Measurements from ENCODE around the gene TIMM50. TPM values are rescaled to one million over a fixed set of nuclear protein-coding genes. Genes with fewer than 3 reads are reported as not detected.

Gene TIMM50
- total RNA-seq, 1 donor from 2014 or later, result 65.3 TPM

- no peaks in the 10 kb centered on the region for H3K27me3 ChIP-seq
- DNase-seq (ENCODE audit: extremely low spot score in 2 of 2), result peak in 1 of 2 donors; percentile 94
- no peaks in the 10 kb centered on the region for H3K36me3 ChIP-seq
- peak within 1 kb of the TSS; percentile 82 for H3K27ac ChIP-seq
- peaks cover 16% of the 10 kb centered on the region for H3K4me1 ChIP-seq
- H3K4me3 ChIP-seq, result peak within 1 kb of the TSS; percentile 71 to 84
- no peaks in the 10 kb centered on the region for H3K9me3 ChIP-seq
- intact Hi-C loops (cut with DNase I), result loop anchor here (5.0 to 10.0 kb wide), 2 partner anchors 55 to 138 kb away; partner anchors contain the start of genes MED29 and PAF1
- TF ChIP-seq CTCF (IDR thresholded peaks at IDR 0.05) (peak; percentile 96 to 99 (median 99)), POLR2AphosphoS5 (IDR thresholded peaks at IDR 0.05; ENCODE audit: insufficient read depth in 1 of 2, low read depth in 1 of 2) (peak; percentile 94 to 99), POLR2A (IDR thresholded peaks at IDR 0.05) (peak in 1 of 2 donors; percentile 70)
These were observed 51.8 kb downstream of the TIMM50 start, which contains the start of gene EID2B for GRCh38 chr19:39532233-39533002. TSS of gene EID2B (minus strand) at chr19:39532852. CDS start at chr19:39532802, 50 bp downstream.

DNA sequence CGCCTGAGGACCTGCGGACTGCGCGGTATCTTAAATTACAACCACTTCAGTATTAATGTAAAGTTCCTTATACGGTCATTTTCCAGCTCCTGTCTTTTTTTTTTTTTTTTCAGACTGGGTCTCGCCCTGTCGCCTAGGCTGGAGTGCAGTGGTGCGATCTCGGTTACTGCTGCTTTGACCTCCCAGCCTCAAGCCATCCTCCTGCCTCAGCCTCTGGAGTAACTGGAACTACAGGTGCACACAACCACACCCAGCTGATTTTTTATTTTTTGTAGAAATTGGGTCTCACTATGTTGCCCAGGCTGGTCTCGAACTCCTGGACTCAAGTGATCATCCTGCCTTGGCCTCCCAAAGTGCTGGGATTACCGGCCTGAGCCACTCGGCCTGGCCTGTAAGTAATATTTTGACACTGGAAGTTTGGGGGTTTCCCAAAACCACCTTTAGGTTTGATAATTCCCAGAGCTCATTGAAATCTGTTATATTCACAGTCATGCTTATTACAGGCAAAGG, 52.4 kb downstream of the TIMM50 start:
- DNase-seq (ENCODE audit: extremely low spot score in 2 of 2), result no peak
- Histone ChIP-seq H3K36me3 (no peaks in the 10 kb centered on the region), H3K9me3 (no peaks in the 10 kb centered on the region), H3K27ac (peak overlapping the region; percentile 82), H3K4me3 (peak overlapping the region in 1 of 2 donors; percentile 71), H3K4me1 (peaks cover 16% of the 10 kb centered on the region), H3K27me3 (no peaks in the 10 kb centered on the region)
- no peak for TF ChIP-seq POLR2AphosphoS5 (IDR thresholded peaks at IDR 0.05; ENCODE audit: insufficient read depth in 1 of 2, low read depth in 1 of 2)
- intact Hi-C loops (cut with DNase I), result loop anchor here (5.0 to 10.0 kb wide), 2 partner anchors 56 to 138 kb away; partner anchors contain the start of genes MED29 and PAF1

DNA sequence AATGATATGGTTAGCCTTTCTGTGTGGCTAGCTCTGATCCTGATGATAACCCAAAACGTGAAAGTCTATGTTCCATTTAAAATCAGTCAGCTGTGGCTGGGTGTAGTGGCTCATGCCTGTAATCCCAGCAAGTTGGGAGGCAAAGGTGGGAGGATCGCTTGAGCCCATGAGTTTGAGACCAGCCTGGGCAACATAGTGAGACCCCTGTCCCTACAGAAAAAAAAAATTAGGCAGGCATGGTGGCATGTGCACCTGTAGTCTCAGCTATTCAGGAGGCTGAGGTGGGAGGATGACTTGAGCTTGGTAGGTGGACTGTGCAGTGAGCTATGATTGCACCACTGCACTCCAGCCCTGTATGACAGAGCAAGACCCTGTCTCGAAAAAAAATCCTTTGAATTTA, 53.2 kb downstream of the TIMM50 start:
- peaks cover 22% of the 10 kb centered on the region for H3K4me1 ChIP-seq
- TF ChIP-seq CTCF (IDR thresholded peaks at IDR 0.05) (no peak), POLR2AphosphoS5 (IDR thresholded peaks at IDR 0.05; ENCODE audit: insufficient read depth in 1 of 2, low read depth in 1 of 2) (no peak), POLR2A (IDR thresholded peaks at IDR 0.05) (no peak)
- no peak for DNase-seq (ENCODE audit: extremely low spot score in 2 of 2)
- no peak overlapping the region for H3K4me3 ChIP-seq
- H3K27me3 ChIP-seq, result no peaks in the 10 kb centered on the region
- H3K9me3 ChIP-seq, result no peaks in the 10 kb centered on the region
- no peak overlapping the region for H3K27ac ChIP-seq
- H3K36me3 ChIP-seq, result no peaks in the 10 kb centered on the region
- intact Hi-C loops (cut with DNase I), result loop anchor here (5.0 to 10.0 kb wide), 2 partner anchors 56 to 139 kb away; partner anchors contain the start of genes MED29 and PAF1

DNA sequence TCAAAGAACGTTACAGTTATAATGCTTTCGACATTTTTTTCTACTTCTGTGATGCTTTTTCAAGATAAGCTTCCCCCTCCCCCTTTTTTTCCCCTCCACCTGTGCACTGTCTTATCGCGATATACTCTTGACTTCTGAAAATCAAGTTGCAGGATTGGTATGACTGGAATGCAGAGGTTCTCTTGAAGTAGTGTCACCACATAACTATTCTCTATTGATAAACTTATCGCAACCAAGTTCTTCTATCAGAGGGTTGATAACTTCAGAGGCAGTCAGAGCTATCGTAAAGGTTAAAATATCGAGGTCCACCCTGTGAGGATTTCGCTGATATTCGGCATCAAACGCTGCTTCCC, 58.5 kb downstream of the TIMM50 start:
- no peak for DNase-seq (ENCODE audit: extremely low spot score in 2 of 2)
- Histone ChIP-seq H3K27ac (peak overlapping the region; percentile 93), H3K9me3 (no peaks in the 10 kb centered on the region), H3K4me3 (peak overlapping the region; percentile 66 to 99), H3K27me3 (no peaks in the 10 kb centered on the region), H3K36me3 (no peaks in the 10 kb centered on the region), H3K4me1 (peaks cover 10% of the 10 kb centered on the region)
- intact Hi-C loops (cut with DNase I), result loop anchor here (10.0 kb wide), 1 partner anchor 144 kb away; the partner anchor contains the start of genes MED29 and PAF1
- no peak for TF ChIP-seq CTCF (IDR thresholded peaks at IDR 0.05)
- TF ChIP-seq POLR2A (IDR thresholded peaks at IDR 0.05), result no peak
- TF ChIP-seq POLR2AphosphoS5 (IDR thresholded peaks at IDR 0.05; ENCODE audit: insufficient read depth in 1 of 2, low read depth in 1 of 2), result no peak

GRCh38 chr19:39539518-39540332, 59.1 kb downstream of the TIMM50 start, which contains the start of gene EID2:
TSS of gene EID2 (minus strand) at chr19:39540161. CDS start at chr19:39540079, 82 bp downstream.
- Histone ChIP-seq H3K4me1 (peaks cover 10% of the 10 kb centered on the region), H3K27ac (peak within 1 kb of the TSS; percentile 93), H3K27me3 (no peaks in the 10 kb centered on the region), H3K9me3 (no peaks in the 10 kb centered on the region), H3K4me3 (peak within 1 kb of the TSS; percentile 66 to 99), H3K36me3 (no peaks in the 10 kb centered on the region)
- DNase-seq (ENCODE audit: extremely low spot score in 2 of 2), result peak in 1 of 2 donors; percentile 96
- peak; percentile 86 to 93 (median 89) for TF ChIP-seq CTCF (IDR thresholded peaks at IDR 0.05)
- peak; percentile 96 to 99 for TF ChIP-seq POLR2AphosphoS5 (IDR thresholded peaks at IDR 0.05; ENCODE audit: insufficient read depth in 1 of 2, low read depth in 1 of 2)
- TF ChIP-seq POLR2A (IDR thresholded peaks at IDR 0.05), result peak in 1 of 2 donors; percentile 82
- intact Hi-C loops (cut with DNase I), result loop anchor here (10.0 kb wide), 1 partner anchor 145 kb away; the partner anchor contains the start of genes MED29 and PAF1

Measured in vagina (tissue), 2 donors.